H1 (cell line): ENCODE data around the gene SSC5D. TPM values are rescaled to one million over a fixed set of nuclear protein-coding genes. Genes with fewer than 3 reads are reported as not detected.

Experiments
- CTCF ChIA-PET: fragments of 300-600 bp; sonication (Branson Sonifier 250); formaldehyde crosslinking; loops from one replicate; lab custom pipeline; 2021; ENCODE audit not compliant: partially characterized antibody; lab: Charles Lee
- POLR2A ChIA-PET: fragments of 300-600 bp; sonication (Branson Sonifier 250); formaldehyde crosslinking; loops from one replicate; lab custom pipeline; 2021; ENCODE audit warnings: inconsistent platforms; ENCODE audit not compliant: partially characterized antibody; lab: Charles Lee
- DNase-seq, 2 experiments: peaks; one replicate each; pipeline versions ENCODE4 v3.0.0 to v3.0.0-alpha.2; 2010 to 2022; ENCODE audit warnings: low spot score in 2 of 2, low read depth in 1 of 2, mixed read lengths in 1 of 2
- FAIRE-seq: peaks from 2 replicates; lab custom pipeline; 2011; peaks lifted over from hg19 to GRCh38; lab: Jason Lieb, UNC
- H2AFZ ChIP-seq: 2 replicates; pipeline ENCODE4 v1.8.1; 2012; ENCODE audit warnings: low read length, inconsistent platforms
- H2AK5ac ChIP-seq: 2 replicates; pipeline ENCODE4 v1.6.1; 2013; ENCODE audit warnings: low read depth, low read length
- H2BK120ac ChIP-seq: replicated peaks from 2 replicates; pipeline ENCODE3; 2013; ENCODE audit warnings: low read depth, low read length, inconsistent platforms
- H2BK12ac ChIP-seq: 2 replicates; pipeline ENCODE4 v1.6.1; 2013; ENCODE audit warnings: low read depth, low read length
- H2BK15ac ChIP-seq: 2 replicates; pipeline ENCODE4 v1.6.1; 2013; ENCODE audit warnings: low read length
- H2BK20ac ChIP-seq: 2 replicates; pipeline ENCODE4 v1.6.1; 2013; ENCODE audit warnings: low read length
- H2BK5ac ChIP-seq: 2 replicates; pipeline ENCODE4 v1.6.1; 2013; ENCODE audit warnings: low read depth, low read length
- H3K14ac ChIP-seq: 2 replicates; pipeline ENCODE4 v1.6.1; 2013; ENCODE audit warnings: inconsistent platforms; ENCODE audit not compliant: insufficient read length
- H3K18ac ChIP-seq: 2 replicates; pipeline ENCODE4 v1.6.1; 2013; ENCODE audit warnings: low read length; ENCODE audit errors: extremely low read depth
- H3K23ac ChIP-seq: 2 replicates; pipeline ENCODE4 v1.6.1; 2013; ENCODE audit warnings: inconsistent platforms; ENCODE audit not compliant: insufficient read length
- H3K23me2 ChIP-seq: 2 replicates; pipeline ENCODE4 v1.6.1; 2013; ENCODE audit warnings: low read depth, low read length
- H3K27ac ChIP-seq: 2 replicates; pipeline ENCODE4 v1.6.1; 2011; ENCODE audit warnings: low read depth, low read length, inconsistent platforms
- H3K27me3 ChIP-seq, 4 experiments: replicated peaks in 1 of 4; 1 replicate in 1 of 4; 2 replicates in 3 of 4; pipeline versions ENCODE4 v1.6.1 to v1.8.1; 2011 to 2013; ENCODE audit warnings: low read length in 3 of 4, mild to moderate bottlenecking in 3 of 4, inconsistent platforms in 2 of 4, mixed read lengths in 2 of 4, moderate library complexity in 1 of 4; ENCODE audit not compliant: control insufficient read depth in 3 of 4, insufficient read depth in 3 of 4; ENCODE audit errors: extremely low read depth in 1 of 4
- H3K36me3 ChIP-seq, 4 experiments: 2 replicates each; pipeline versions ENCODE4 v1.6.1 to v1.8.1; 2011 to 2013; ENCODE audit warnings: mild to moderate bottlenecking in 4 of 4, low read length in 3 of 4, moderate library complexity in 2 of 4, control low read depth in 1 of 4, inconsistent platforms in 1 of 4; ENCODE audit not compliant: insufficient read depth in 4 of 4, control insufficient read depth in 2 of 4
- H3K4ac ChIP-seq: replicated peaks from 2 replicates; pipeline ENCODE3; 2013; ENCODE audit warnings: low read length, low read depth, mixed read lengths, inconsistent platforms; ENCODE audit not compliant: insufficient read length
- H3K4me1 ChIP-seq, 4 experiments: replicated peaks in 1 of 4; 1 replicate in 1 of 4; 2 replicates in 3 of 4; pipeline versions ENCODE4 v1.6.1 to v1.8.1; 2011 to 2013; ENCODE audit warnings: low read length in 3 of 4, inconsistent platforms in 2 of 4, mixed read lengths in 1 of 4; ENCODE audit not compliant: insufficient read depth in 4 of 4, control insufficient read depth in 3 of 4
- H3K4me2 ChIP-seq, 2 experiments: 2 replicates each; pipeline versions ENCODE4 v1.6.1 to v1.8.1; 2011 to 2013; ENCODE audit warnings: low read depth in 2 of 2, low read length in 2 of 2, control low read depth in 1 of 2, inconsistent platforms in 1 of 2, mild to moderate bottlenecking in 1 of 2; ENCODE audit not compliant: insufficient read depth in 1 of 2
- H3K4me3 ChIP-seq, 4 experiments: fragments of 200-600, 300-600 bp in 1 of 4; sonication (generic), shearing (Covaris generic), sonication (Bioruptor Twin) in 1 of 4; 2 replicates each; pipeline versions ENCODE4 v1.5.1 to v1.8.1; 2011 to 2016; ENCODE audit warnings: low read length in 4 of 4, low read depth in 3 of 4, control low read depth in 2 of 4, inconsistent platforms in 2 of 4, mild to moderate bottlenecking in 2 of 4, mixed read lengths in 1 of 4, moderate library complexity in 1 of 4; ENCODE audit not compliant: insufficient read depth in 2 of 4; ENCODE audit errors: extremely low read depth in 1 of 4
- H3K56ac ChIP-seq: replicated peaks from 2 replicates; pipeline ENCODE3; 2013; ENCODE audit warnings: low read depth, mild to moderate bottlenecking, mixed read lengths, low read length, inconsistent platforms; ENCODE audit not compliant: insufficient read length
- H3K79me1 ChIP-seq: 2 replicates; pipeline ENCODE4 v1.6.1; 2013; ENCODE audit warnings: low read depth, low read length, control low read depth
- H3K79me2 ChIP-seq, 2 experiments: 2 replicates each; pipeline versions ENCODE4 v1.6.1 to v1.8.1; 2012 to 2013; ENCODE audit warnings: low read length in 2 of 2, mild to moderate bottlenecking in 2 of 2, inconsistent platforms in 1 of 2; ENCODE audit not compliant: insufficient read depth in 2 of 2, control insufficient read depth in 1 of 2
- H3K9ac ChIP-seq, 4 experiments: replicated peaks in 1 of 4; 1 replicate in 1 of 4; 2 replicates in 3 of 4; pipeline versions ENCODE4 v1.6.1 to v1.8.1; 2011 to 2013; ENCODE audit warnings: low read depth in 3 of 4, low read length in 3 of 4, control low read depth in 2 of 4, mild to moderate bottlenecking in 2 of 4, moderate library complexity in 2 of 4, inconsistent platforms in 1 of 4; ENCODE audit errors: extremely low read depth in 1 of 4
- H3K9me3 ChIP-seq, 2 experiments: 2 replicates each; pipeline versions ENCODE4 v1.6.1 to v1.8.1; 2012 to 2013; ENCODE audit warnings: mild to moderate bottlenecking in 2 of 2, moderate library complexity in 2 of 2, control low read depth in 1 of 2, inconsistent platforms in 1 of 2, low read depth in 1 of 2, low read length in 1 of 2, mixed read lengths in 1 of 2; ENCODE audit not compliant: insufficient read depth in 2 of 2
- H4K20me1 ChIP-seq, 2 experiments: replicated peaks in 1 of 2; 2 replicates each; pipeline versions ENCODE3 to v1.8.1; 2011 to 2013; ENCODE audit warnings: inconsistent platforms in 2 of 2, low read length in 2 of 2, mild to moderate bottlenecking in 1 of 2; ENCODE audit not compliant: insufficient read depth in 2 of 2, control insufficient read depth in 1 of 2
- H4K5ac ChIP-seq: 2 replicates; pipeline ENCODE4 v1.6.1; 2013; ENCODE audit warnings: low read length, low read depth, mixed read lengths, inconsistent platforms; ENCODE audit not compliant: insufficient read length
- H4K8ac ChIP-seq: 2 replicates; pipeline ENCODE4 v1.8.0; 2013; ENCODE audit warnings: mild to moderate bottlenecking, moderate library complexity, low read length, inconsistent platforms; ENCODE audit not compliant: insufficient read depth; ENCODE audit errors: extremely low read depth
- H4K91ac ChIP-seq: replicated peaks from 2 replicates; pipeline ENCODE3; 2013; ENCODE audit warnings: low read length, mixed read lengths, inconsistent platforms; ENCODE audit not compliant: insufficient read length
- ATF2 ChIP-seq: IDR thresholded peaks from 2 replicates; pipeline ENCODE4 v1.6.1; 2012; ENCODE audit warnings: low read length, inconsistent platforms
- BACH1 ChIP-seq: IDR thresholded peaks from 2 replicates; pipeline ENCODE4 v1.6.1; 2012; ENCODE audit warnings: low read length, improper control_type of control experiment
- CBX8 ChIP-seq: fragments of 300-800, 300-1000 bp; sonication (generic); IDR thresholded peaks from 2 replicates; pipeline ENCODE4 v1.7.1; 2016; ENCODE audit warnings: low read depth, low read length, borderline replicate concordance
- CEBPB ChIP-seq: IDR thresholded peaks from 2 replicates; pipeline ENCODE4 v1.6.1; 2012; ENCODE audit warnings: low read depth, low read length
- FOSL1 ChIP-seq: IDR thresholded peaks from 2 replicates; pipeline ENCODE4 v1.6.1; 2011; ENCODE audit warnings: mild to moderate bottlenecking, low read depth, low read length, moderate library complexity; ENCODE audit not compliant: insufficient read depth
- GTF2F1 ChIP-seq: IDR thresholded peaks from 2 replicates; pipeline ENCODE4 v1.6.1; 2012; ENCODE audit warnings: low read depth, low read length, improper control_type of control experiment, borderline replicate concordance
- KDM1A ChIP-seq: fragments of 200-600, 300-600 bp; sonication (generic); IDR thresholded peaks from 2 replicates; pipeline ENCODE4 v1.7.1; 2016; ENCODE audit warnings: mild to moderate bottlenecking, low read length, borderline replicate concordance
- NRF1 ChIP-seq: IDR thresholded peaks from 2 replicates; pipeline ENCODE4 v1.6.1; 2011; ENCODE audit warnings: mild to moderate bottlenecking, low read depth, low read length, improper control_type of control experiment
- PHF8 ChIP-seq: fragments of 200-600 bp; sonication (generic); conservative IDR thresholded peaks from 2 replicates; pipeline ENCODE4 v1.7.1; 2012; ENCODE audit warnings: low read depth, mild to moderate bottlenecking, inconsistent platforms, low read length, moderate library complexity
- RXRA ChIP-seq: IDR thresholded peaks from 2 replicates; pipeline ENCODE4 v1.6.1; 2011; ENCODE audit warnings: low read depth, mild to moderate bottlenecking, low read length, moderate library complexity; ENCODE audit not compliant: insufficient read depth
- SRF ChIP-seq: IDR thresholded peaks from 2 replicates; pipeline ENCODE4 v1.6.1; 2011; ENCODE audit warnings: mild to moderate bottlenecking, low read depth, low read length, moderate library complexity
- TAF1 ChIP-seq: IDR thresholded peaks from 2 replicates; pipeline ENCODE4 v1.6.1; 2011; ENCODE audit warnings: mild to moderate bottlenecking, low read depth, low read length
- TCF12 ChIP-seq: IDR thresholded peaks from 2 replicates; pipeline ENCODE4 v1.6.1; 2011; ENCODE audit warnings: low read depth, mild to moderate bottlenecking, low read length
- WGBS, 2 experiments: shearing (Covaris generic) in 1 of 2; methylation state at CpG; one replicate each; pipeline versions ENCODE4 v1.1.6 to v1.1.7; 2013 to 2015; ENCODE audit warnings: low lambda C conversion rate in 2 of 2, mixed read lengths in 2 of 2, inconsistent platforms in 1 of 2, low coverage in 1 of 2, missing lambda C conversion rate in 1 of 2; ENCODE audit not compliant: insufficient replicate concordance in 2 of 2, insufficient coverage in 1 of 2, insufficient read length in 1 of 2; ENCODE audit errors: extremely low coverage in 1 of 2, missing lambda C conversion rate in 1 of 2; 5-methylcytosine and 5-hydroxymethylcytosine counted together
- polyA plus RNA-seq, 7 experiments: library from polyadenylated mRNA; depleted of rRNA in 3 of 7; stranded (reverse) in 5 of 7; unstranded in 2 of 7; fragments of >200 nt in 5 of 7; fragments of 200-250 nt in 2 of 7; gene quantifications; 1 replicate in 5 of 7; 2 replicates in 1 of 7; 4 replicates in 1 of 7; pipeline versions ENCODE4 v1.2.1 to v1.2.3, GENCODE V29; 2011 to 2013; ENCODE audit warnings: missing spikeins in 2 of 7, mixed read lengths in 2 of 7
- total RNA-seq: library from RNA; stranded (reverse); fragmentation: NEBNext Ultra II Directional; extraction: Animal tissue kit (Norgen Biotek cat#: 25700); gene quantifications from 2 replicates; pipeline ENCODE4 v1.2.1, GENCODE V29; 2021

The SSC5D gene
- total and polyA plus RNA-seq, 2 of the 8 experiments (the other 6 are each of a cell fraction or from before 2014, with no cell fraction given) = 0.39 to 1.7 TPM

DNA sequence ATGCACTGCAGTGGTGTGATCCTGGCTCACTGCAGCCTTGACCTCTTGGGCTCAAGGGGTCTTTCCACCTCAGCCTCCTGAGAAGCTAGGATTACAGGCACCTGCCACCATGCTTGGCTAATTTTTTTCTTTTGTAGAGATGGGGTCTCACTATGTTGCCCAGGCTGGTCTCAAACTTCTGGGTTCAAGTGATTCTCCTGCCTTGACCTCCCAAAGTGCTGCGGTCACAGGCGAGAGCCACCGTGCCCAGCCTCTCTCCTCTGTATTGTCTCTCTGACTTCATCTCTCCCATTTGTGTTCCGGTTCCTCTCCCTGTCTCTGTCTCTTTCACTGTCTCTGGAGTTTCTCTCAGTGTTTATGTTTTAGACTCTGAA is 22.0 kb upstream of the SSC5D start:
- POLR2A ChIA-PET = interaction anchor here (1.1 to 2.6 kb wide), 5 partner anchors 10 to 132 kb away, joined by 3 to 7 read pairs (median 6); partner anchors contain the start of genes NAT14 and ZNF628
- Histone ChIP-seq H3K4me2 (no peak overlapping the region), H3K79me1 (no peaks in the 10 kb centered on the region), H3K4me1 (peaks cover 3 to 23% (median 14%) of the 10 kb centered on the region in 4 experiments), H2AFZ (no peak overlapping the region), H3K4me3 (no peak overlapping the region), H2BK15ac (peak overlapping the region; percentile 100; the same call in 1 of the 2 replicates), H2AK5ac (no peak overlapping the region; the same call in 1 of the 2 replicates), H3K14ac (no peak overlapping the region), H3K18ac (no peak overlapping the region), H3K27ac (no peak overlapping the region), H2BK12ac (0 out of 2 replicates have a peak overlapping the region, but pooled peaks have one; percentile 95), H3K36me3 (no peaks in the 10 kb centered on the region), H3K23me2 (peaks cover 1% of the 10 kb centered on the region; the same call in 1 of the 2 replicates), H4K5ac (no peak overlapping the region), H3K9me3 (no peaks in the 10 kb centered on the region), H3K4ac (no peak overlapping the region), H3K56ac (no peak overlapping the region), H2BK20ac (peak overlapping the region; percentile 89; the same call in 1 of the 2 replicates), H3K23ac (no peak overlapping the region), H2BK5ac (no peak overlapping the region), H3K9ac (no peak overlapping the region; a peak in 1 of 7 replicates), H2BK120ac (no peak overlapping the region), H4K20me1 (no peaks in the 10 kb centered on the region), H4K8ac (no peak overlapping the region), H4K91ac (no peak overlapping the region), H3K79me2 (no peaks in the 10 kb centered on the region), H3K27me3 (no peaks in the 10 kb centered on the region; a peak in 1 of 7 replicates)
- no peak for DNase-seq
- 98% methylated on average over 4 of the region's 4 CpGs; no CpG with 5 or more reads in 1 of the 2 experiments for WGBS, 2 experiments
- no peak for FAIRE-seq
- CTCF ChIA-PET = interaction anchor here (0.6 to 3.6 kb wide), 16 partner anchors 12 to 211 kb away, joined by 3 to 31 read pairs (median 7); partner anchors contain the start of genes NAT14, ZNF579, ZNF628 and ZNF865
- no peak for TF ChIP-seq RXRA
- no peak for TF ChIP-seq CBX8
- no peak for TF ChIP-seq CEBPB
- TF ChIP-seq BACH1 = no peak
- no peak for TF ChIP-seq GTF2F1
- TF ChIP-seq KDM1A = no peak
- TF ChIP-seq NRF1 = no peak
- TF ChIP-seq ATF2 = no peak
- no peak for TF ChIP-seq TCF12
- no peak for TF ChIP-seq SRF
- no peak for TF ChIP-seq TAF1
- TF ChIP-seq FOSL1 = no peak
- no peak for TF ChIP-seq PHF8
